Inflammatory macrophage (primary cell): ENCODE results near the gene STAT5B.
"Not testable (repeated sequence)": the region's sequence is repeated elsewhere in the genome, so short reads cannot be mapped to it uniquely, and the experiment has no call there.

Experiments
- DNase-seq, 2 donors: peaks; one replicate each; pipeline ENCODE4 v3.0.0-alpha.2; 2020 to 2022

STAT5B gene

GRCh38 chr17:42305543-42306384, 29.6 kb upstream of the STAT5B start:
- no peak for DNase-seq

- not testable (repeated sequence) for DNase-seq
Measured at GRCh38 chr17:42305031-42305330, 28.8 kb upstream of the STAT5B start.

GRCh38 chr17:42304187-42305030, 28.2 kb upstream of the STAT5B start:
- DNase-seq = no peak

GRCh38 chr17:42303694-42304093, 27.5 kb upstream of the STAT5B start:
- DNase-seq = no peak

GRCh38 chr17:42301022-42301421, 24.8 kb upstream of the STAT5B start:
- DNase-seq = no peak

GRCh38 chr17:42299913-42300312, 23.7 kb upstream of the STAT5B start:
- DNase-seq = not testable (repeated sequence)

- not testable (repeated sequence) for DNase-seq
Measured at GRCh38 chr17:42299361-42299760, 23.2 kb upstream of the STAT5B start.

- not testable (repeated sequence) for DNase-seq
Measured at GRCh38 chr17:42297775-42298174, 21.6 kb upstream of the STAT5B start.

- DNase-seq = no peak
Measured at GRCh38 chr17:42296012-42296411, 19.8 kb upstream of the STAT5B start.

GRCh38 chr17:42294469-42295398, 18.5 kb upstream of the STAT5B start:
- no peak for DNase-seq

- no peak for DNase-seq
Measured at GRCh38 chr17:42291129-42291528, 14.9 kb upstream of the STAT5B start.

GRCh38 chr17:42290577-42290976, 14.4 kb upstream of the STAT5B start:
- no peak for DNase-seq

GRCh38 chr17:42289611-42290181, 13.5 kb upstream of the STAT5B start:
- peak; percentile 67 to 71 for DNase-seq

GRCh38 chr17:42288803-42289610, 12.8 kb upstream of the STAT5B start:
- peak in 1 of 2 donors; percentile 20 for DNase-seq

GRCh38 chr17:42287977-42288802, 12.0 kb upstream of the STAT5B start, which contains the start of gene STAT5A:
TSS of gene STAT5A (plus strand) at chr17:42288498. CDS start at chr17:42289412, 914 bp downstream.
- DNase-seq = peak; percentile 84 to 91

GRCh38 chr17:42287305-42287976, 11.2 kb upstream of the STAT5B start:
- DNase-seq = peak; percentile 58 to 70

- DNase-seq = peak; percentile 50 to 52
Measured at GRCh38 chr17:42286411-42287221, 10.4 kb upstream of the STAT5B start.

GRCh38 chr17:42285346-42286050, 9.3 kb upstream of the STAT5B start:
- no peak for DNase-seq
